Measurements from ENCODE around the gene PDZRN4.

- TF ChIP-seq POLR2AphosphoS5 (IDR thresholded peaks at IDR 0.05) (no peak), CTCF (IDR thresholded peaks at IDR 0.05 in 8 of 11, conservative IDR thresholded peaks at IDR 0.05 in 3 of 11) (no peak)
Observed at GRCh38 chr12:41167701-41168100, 20.4 kb upstream of the PDZRN4 start.

All from spleen (tissue), 7 donors.